Measurements from ENCODE around the gene SRL.

The SRL gene

DNA sequence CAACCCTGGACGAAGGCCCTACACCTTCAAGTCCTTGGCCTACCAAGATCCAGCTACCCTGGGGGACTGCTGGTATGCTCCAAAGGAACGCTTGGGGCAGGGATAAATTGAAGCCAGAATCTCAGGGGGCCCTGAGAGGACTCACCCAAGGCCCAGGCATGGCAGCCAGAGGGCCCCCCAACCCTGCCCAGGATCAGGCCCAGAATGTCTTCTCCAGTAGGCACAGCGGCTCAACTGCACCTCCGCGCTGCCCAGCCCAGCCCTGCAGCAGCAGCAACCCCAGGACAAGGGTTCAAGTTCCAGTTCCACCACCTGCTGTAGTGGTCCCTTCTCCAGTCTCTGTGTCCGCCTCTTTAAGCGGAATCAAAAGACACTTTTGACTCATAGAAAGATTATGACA is 28.7 kb upstream of the SRL start:
- in situ Hi-C loops (cut with MboI; ENCODE audit: low sequenced_read_pairs, unreplicated experiment) = no loop called here
- DNase-seq (ENCODE audit: low spot score) = peak; percentile 35
- no peak for TF ChIP-seq CTCF (IDR thresholded peaks at IDR 0.05; ENCODE audit: borderline replicate concordance, control extremely low read depth, extremely low read depth, insufficient read depth, missing control alignments)

GRCh38 chr16:4270091-4270490 is 28.2 kb upstream of the SRL start:
- in situ Hi-C loops (cut with MboI; ENCODE audit: low sequenced_read_pairs, unreplicated experiment) = no loop called here
- TF ChIP-seq CTCF (IDR thresholded peaks at IDR 0.05; ENCODE audit: borderline replicate concordance, control extremely low read depth, extremely low read depth, insufficient read depth, missing control alignments) = no peak
- DNase-seq (ENCODE audit: low spot score) = no peak

DNA sequence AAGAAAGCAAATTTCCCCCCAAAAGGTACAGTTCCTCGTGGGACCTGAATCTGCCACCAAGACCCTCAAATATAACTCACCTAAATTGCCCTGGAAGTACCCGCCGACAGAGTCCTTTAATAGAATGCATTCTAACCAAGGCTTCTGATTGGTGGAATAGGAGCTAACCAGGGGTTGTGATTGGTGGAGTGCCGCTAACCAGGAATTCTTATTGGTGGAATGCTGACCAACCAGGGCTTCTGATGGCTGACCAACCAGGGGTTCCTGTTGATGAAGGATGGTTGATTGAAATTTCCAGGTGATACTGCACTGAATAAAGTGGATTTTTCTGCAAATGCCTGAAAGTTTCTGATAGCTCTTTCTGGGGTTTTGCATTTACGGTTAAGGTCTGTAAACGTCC is 24.5 kb upstream of the SRL start:
- TF ChIP-seq CTCF (IDR thresholded peaks at IDR 0.05; ENCODE audit: borderline replicate concordance, control extremely low read depth, extremely low read depth, insufficient read depth, missing control alignments) = no peak
- DNase-seq (ENCODE audit: low spot score) = peak; percentile 36
- in situ Hi-C loops (cut with MboI; ENCODE audit: low sequenced_read_pairs, unreplicated experiment) = no loop called here

DNA sequence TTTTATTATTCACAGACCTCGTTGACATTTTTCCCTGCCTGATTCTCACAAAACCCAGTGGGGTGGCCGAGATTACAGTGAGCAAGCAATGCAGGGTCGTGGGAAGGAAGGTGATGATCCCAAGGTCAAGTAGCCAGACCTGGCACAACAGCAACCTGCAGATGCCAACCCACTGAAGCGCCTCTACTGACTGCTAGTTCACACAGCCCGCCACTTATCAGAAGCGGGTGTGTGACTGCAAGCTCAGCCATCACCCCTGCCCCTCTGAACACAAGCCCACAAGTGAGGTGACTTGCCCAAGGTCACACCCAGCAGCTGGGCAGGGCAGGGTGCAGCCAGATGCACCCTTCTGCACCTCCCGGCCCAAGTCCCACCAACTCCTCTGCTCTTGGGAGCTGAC is 23.8 kb upstream of the SRL start:
- TF ChIP-seq CTCF (IDR thresholded peaks at IDR 0.05; ENCODE audit: borderline replicate concordance, control extremely low read depth, extremely low read depth, insufficient read depth, missing control alignments) = no peak
- in situ Hi-C loops (cut with MboI; ENCODE audit: low sequenced_read_pairs, unreplicated experiment) = no loop called here
- no peak for DNase-seq (ENCODE audit: low spot score)

GRCh38 chr16:4264546-4264945 is 22.7 kb upstream of the SRL start:
- no peak for TF ChIP-seq CTCF (IDR thresholded peaks at IDR 0.05; ENCODE audit: borderline replicate concordance, control extremely low read depth, extremely low read depth, insufficient read depth, missing control alignments)
- in situ Hi-C loops (cut with MboI; ENCODE audit: low sequenced_read_pairs, unreplicated experiment) = no loop called here
- DNase-seq (ENCODE audit: low spot score) = peak; percentile 21

GRCh38 chr16:4263504-4264436 is 21.9 kb upstream of the SRL start:
- TF ChIP-seq CTCF (IDR thresholded peaks at IDR 0.05; ENCODE audit: borderline replicate concordance, control extremely low read depth, extremely low read depth, insufficient read depth, missing control alignments) = no peak
- in situ Hi-C loops (cut with MboI; ENCODE audit: low sequenced_read_pairs, unreplicated experiment) = no loop called here
- DNase-seq (ENCODE audit: low spot score) = peak; percentile 48
